ENCODE measurements around the gene ARHGEF39. TPM values are rescaled to one million over a fixed set of nuclear protein-coding genes. Genes with fewer than 3 reads are reported as not detected.
A peak's percentile ranks its signal among the peaks of the same experiment; 100 is the strongest.
"Not testable (repeated sequence)": the region's sequence is repeated elsewhere in the genome, so short reads cannot be mapped to it uniquely, and the experiment has no call there.

ARHGEF39 gene
- total RNA-seq, 3 donors from 2014 or later = 1.1 to 1.2 (median 1.2) TPM

DNA sequence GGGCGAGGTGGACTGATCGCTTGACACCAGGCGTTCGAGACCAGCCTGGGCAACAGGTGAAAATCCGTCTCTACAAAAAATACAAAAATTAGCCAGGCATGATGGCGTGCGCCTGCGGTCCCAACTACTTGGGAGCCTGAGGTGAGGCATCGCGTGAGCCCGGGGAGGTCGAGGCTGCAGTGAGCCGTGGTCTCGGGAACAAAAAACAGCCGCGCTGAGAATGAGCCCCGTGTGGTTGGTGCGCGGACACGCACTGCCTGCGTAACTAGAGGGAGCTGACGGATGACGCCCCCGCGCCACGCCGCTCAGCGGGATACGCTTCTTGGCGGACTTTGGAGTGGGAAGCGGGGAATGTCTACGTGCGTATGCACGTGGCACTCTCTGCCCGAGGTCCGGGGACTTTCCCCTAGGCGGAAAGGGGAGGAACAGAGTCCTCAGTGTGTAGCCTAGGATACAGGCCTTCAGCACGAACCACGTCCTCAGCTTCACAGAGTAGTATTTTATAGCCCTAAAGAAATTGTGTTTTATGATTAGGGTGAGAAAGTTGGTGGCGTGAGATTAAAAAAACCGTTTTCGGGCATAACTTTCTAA, 7.4 kb downstream of the ARHGEF39 start, which contains the start of gene RMRP:
Gene RMRP, minus strand, starts transcription at position 474 of the 591 bp plus-strand sequence.
- Mint-ChIP-seq H3K36me3 (ENCODE audit: insufficient read depth) (peaks cover 10% of the 10 kb centered on the region), H3K27me3 (ENCODE audit: low read depth) (peaks cover 3% of the 10 kb centered on the region), H3K4me3 (peak within 1 kb of the TSS; percentile 87), H3K9me3 (peaks cover 3% of the 10 kb centered on the region), H3K4me1 (ENCODE audit: low read depth) (peaks cover 61% of the 10 kb centered on the region)
- ATAC-seq = peak; percentile 92 to 94
- peak; percentile 92 for DNase-seq

- peaks cover 10% of the 10 kb centered on the region for H3K36me3 Mint-ChIP-seq (ENCODE audit: insufficient read depth)
- peaks cover 3% of the 10 kb centered on the region for H3K9me3 Mint-ChIP-seq
- peaks cover 57% of the 10 kb centered on the region for H3K4me1 Mint-ChIP-seq (ENCODE audit: low read depth)
- H3K4me3 Mint-ChIP-seq = peak overlapping the region; percentile 87
- peak in 1 of 2 donors; percentile 4 for ATAC-seq
- DNase-seq = no peak
- peaks cover 3% of the 10 kb centered on the region for H3K27me3 Mint-ChIP-seq (ENCODE audit: low read depth)
These were observed 8.0 kb downstream of the ARHGEF39 start for GRCh38 chr9:35656831-35657545.

DNA sequence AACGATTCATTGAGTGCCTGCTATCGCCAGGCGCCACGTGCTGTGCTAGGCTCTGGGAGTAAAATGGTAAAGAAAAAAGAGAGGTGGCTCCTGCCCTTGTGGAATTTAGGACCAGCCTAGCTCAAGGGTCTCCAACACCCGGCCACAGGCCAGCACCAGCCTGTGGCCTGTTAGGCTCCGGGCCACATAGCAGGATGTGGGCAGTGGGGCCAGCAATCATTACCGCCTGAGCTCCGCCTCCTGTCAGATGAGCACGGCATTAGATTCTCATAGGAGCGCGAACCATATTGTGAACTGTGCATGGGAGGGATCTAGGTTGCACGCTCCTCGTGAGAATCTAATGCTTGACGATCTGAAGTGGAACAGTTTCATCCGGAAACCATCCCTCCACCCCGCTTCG, 8.6 kb downstream of the ARHGEF39 start:
- Mint-ChIP-seq H3K9me3 (peaks cover 3% of the 10 kb centered on the region), H3K4me3 (peak overlapping the region; percentile 87), H3K27me3 (ENCODE audit: low read depth) (peaks cover 3% of the 10 kb centered on the region), H3K4me1 (ENCODE audit: low read depth) (peaks cover 59% of the 10 kb centered on the region), H3K36me3 (ENCODE audit: insufficient read depth) (peaks cover 8% of the 10 kb centered on the region)
- no peak for ATAC-seq
- DNase-seq = no peak

GRCh38 chr9:35653611-35654010, 11.4 kb downstream of the ARHGEF39 start:
- Mint-ChIP-seq H3K4me3 (no peak overlapping the region), H3K4me1 (ENCODE audit: low read depth) (peaks cover 53% of the 10 kb centered on the region), H3K27me3 (ENCODE audit: low read depth) (peaks cover 3% of the 10 kb centered on the region), H3K36me3 (ENCODE audit: insufficient read depth) (peaks cover 2% of the 10 kb centered on the region), H3K9me3 (peaks cover 3% of the 10 kb centered on the region)
- DNase-seq (no peak), ATAC-seq (no peak)

- no peak for ATAC-seq
- H3K4me1 Mint-ChIP-seq (ENCODE audit: low read depth) = peaks cover 59% of the 10 kb centered on the region
- no peak for DNase-seq
- H3K4me3 Mint-ChIP-seq = no peak overlapping the region
- H3K36me3 Mint-ChIP-seq (ENCODE audit: insufficient read depth) = peaks cover under 1% of the 10 kb centered on the region
- peaks cover 1% of the 10 kb centered on the region for H3K27me3 Mint-ChIP-seq (ENCODE audit: low read depth)
- H3K9me3 Mint-ChIP-seq = peaks cover under 1% of the 10 kb centered on the region
These were observed 12.2 kb downstream of the ARHGEF39 start for GRCh38 chr9:35652829-35653209.

- Mint-ChIP-seq H3K9me3 (no peaks in the 10 kb centered on the region), H3K4me1 (ENCODE audit: low read depth) (peaks cover 59% of the 10 kb centered on the region), H3K4me3 (no peak overlapping the region), H3K27me3 (ENCODE audit: low read depth) (no peaks in the 10 kb centered on the region), H3K36me3 (ENCODE audit: insufficient read depth) (no peaks in the 10 kb centered on the region)
- DNase-seq (no peak), ATAC-seq (no peak)
These were observed 12.8 kb downstream of the ARHGEF39 start for GRCh38 chr9:35651956-35652828.

DNA sequence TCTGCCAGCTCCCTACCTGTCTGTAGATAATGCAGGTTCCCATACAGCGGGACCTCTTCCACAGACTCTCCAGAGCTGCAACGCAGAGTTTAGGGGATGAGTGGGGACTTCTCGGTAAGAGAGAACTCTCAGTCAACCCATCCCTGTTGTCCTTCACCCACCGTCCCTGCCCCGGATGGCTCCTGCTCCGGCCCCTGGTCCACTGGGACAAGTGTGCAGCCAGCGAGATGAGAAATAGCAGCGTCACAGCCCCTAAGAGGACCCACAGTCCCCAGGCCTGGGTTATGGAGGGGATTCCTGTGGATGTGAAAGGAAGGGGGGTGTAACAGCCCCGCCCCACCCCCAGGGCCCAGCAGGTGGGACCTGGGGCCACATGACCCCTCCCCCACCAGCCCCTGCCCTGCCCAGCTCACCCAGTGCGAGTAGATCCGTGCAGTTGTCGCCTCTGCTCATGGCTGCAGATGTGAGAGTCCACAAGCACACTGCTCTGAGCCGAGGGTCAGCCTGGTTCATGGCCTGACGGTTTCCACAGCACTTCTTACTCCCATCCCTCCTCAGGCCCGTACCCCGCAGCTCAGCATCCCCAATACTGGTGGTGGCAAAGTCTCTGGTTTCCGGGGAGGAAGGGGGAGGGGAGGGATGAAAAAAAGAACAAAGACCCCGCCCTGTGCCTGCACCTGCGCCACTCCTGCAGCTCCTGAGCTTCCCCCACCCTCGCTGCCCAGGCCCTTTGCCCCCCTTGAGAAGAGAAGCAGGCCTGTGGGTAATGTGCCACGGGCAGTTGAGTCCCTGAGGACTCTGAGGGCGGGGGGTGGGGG, 14.4 kb downstream of the ARHGEF39 start, which contains the start of gene SIT1:
Gene SIT1, minus strand, starts transcription at position 591 of the 818 bp plus-strand sequence. Its CDS starts 78 bp downstream, at position 513.
- peak in 1 of 2 donors; percentile 1 for ATAC-seq
- no peak for DNase-seq
- peaks cover 60% of the 10 kb centered on the region for H3K4me1 Mint-ChIP-seq (ENCODE audit: low read depth)
- peak within 1 kb of the TSS; percentile 84 for H3K4me3 Mint-ChIP-seq
- H3K27me3 Mint-ChIP-seq (ENCODE audit: low read depth) = no peaks in the 10 kb centered on the region
- no peaks in the 10 kb centered on the region for H3K36me3 Mint-ChIP-seq (ENCODE audit: insufficient read depth)
- H3K9me3 Mint-ChIP-seq = no peaks in the 10 kb centered on the region

GRCh38 chr9:35649431-35650340, 15.3 kb downstream of the ARHGEF39 start:
- ATAC-seq (peak; percentile 5 to 15), DNase-seq (peak; percentile 42)
- Mint-ChIP-seq H3K4me1 (ENCODE audit: low read depth) (peaks cover 66% of the 10 kb centered on the region), H3K27me3 (ENCODE audit: low read depth) (no peaks in the 10 kb centered on the region), H3K36me3 (ENCODE audit: insufficient read depth) (no peaks in the 10 kb centered on the region), H3K4me3 (peak overlapping the region; percentile 84), H3K9me3 (no peaks in the 10 kb centered on the region)

- ATAC-seq (peak; percentile 88 to 90), DNase-seq (peak; percentile 87)
- Mint-ChIP-seq H3K4me3 (peak overlapping the region; percentile 95), H3K36me3 (ENCODE audit: insufficient read depth) (no peaks in the 10 kb centered on the region), H3K9me3 (no peaks in the 10 kb centered on the region), H3K4me1 (ENCODE audit: low read depth) (peaks cover 65% of the 10 kb centered on the region), H3K27me3 (ENCODE audit: low read depth) (no peaks in the 10 kb centered on the region)
These were observed 18.3 kb downstream of the ARHGEF39 start for GRCh38 chr9:35646533-35647265.

DNA sequence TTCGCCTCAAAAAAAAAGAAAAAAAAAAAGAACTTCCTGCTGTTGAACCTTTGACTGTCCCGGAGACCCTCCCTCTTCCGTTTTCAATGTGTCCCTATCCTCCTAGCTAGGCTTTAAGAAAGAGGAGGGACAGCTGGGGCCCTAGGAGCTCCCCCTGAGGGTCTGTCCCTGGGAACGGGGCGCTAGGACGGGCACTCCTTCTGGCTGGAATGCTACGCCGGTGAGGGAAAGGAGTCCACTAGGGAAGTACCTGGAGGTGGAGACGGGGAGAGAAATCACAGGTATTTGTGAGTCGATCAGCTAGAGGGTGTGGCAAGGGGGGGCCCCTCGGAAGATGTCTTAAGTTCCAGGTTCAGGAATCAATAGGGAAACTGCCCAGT, 18.9 kb downstream of the ARHGEF39 start:
- H3K4me1 Mint-ChIP-seq (ENCODE audit: low read depth) = peaks cover 64% of the 10 kb centered on the region
- no peaks in the 10 kb centered on the region for H3K27me3 Mint-ChIP-seq (ENCODE audit: low read depth)
- H3K4me3 Mint-ChIP-seq = peak overlapping the region; percentile 95
- ATAC-seq (no peak), DNase-seq (no peak)
- no peaks in the 10 kb centered on the region for H3K9me3 Mint-ChIP-seq
- no peaks in the 10 kb centered on the region for H3K36me3 Mint-ChIP-seq (ENCODE audit: insufficient read depth)

GRCh38 chr9:35645736-35646135, 19.3 kb downstream of the ARHGEF39 start:
- ATAC-seq; H3K27me3 Mint-ChIP-seq (ENCODE audit: low read depth); H3K36me3 Mint-ChIP-seq (ENCODE audit: insufficient read depth); DNase-seq; H3K9me3 Mint-ChIP-seq: not testable (repeated sequence)
- Mint-ChIP-seq H3K4me1 (ENCODE audit: low read depth) (peaks cover 63% of the 10 kb centered on the region), H3K4me3 (peak overlapping the region; percentile 95)

GRCh38 chr9:35643046-35643445, 21.9 kb downstream of the ARHGEF39 start:
- H3K27me3 Mint-ChIP-seq (ENCODE audit: low read depth) = no peaks in the 10 kb centered on the region
- peaks cover 63% of the 10 kb centered on the region for H3K4me1 Mint-ChIP-seq (ENCODE audit: low read depth)
- H3K36me3 Mint-ChIP-seq (ENCODE audit: insufficient read depth) = peaks cover 5% of the 10 kb centered on the region
- ATAC-seq (no peak), DNase-seq (no peak)
- H3K4me3 Mint-ChIP-seq = no peak overlapping the region
- H3K9me3 Mint-ChIP-seq = no peaks in the 10 kb centered on the region
